NCI-H510A treated with DMSO at 0.1 percent for 48 hours (cell line): ENCODE measurements around the gene DDC.
A peak's percentile ranks its signal among the peaks of the same experiment; 100 is the strongest.
"Not testable (repeated sequence)": the region's sequence is repeated elsewhere in the genome, so short reads cannot be mapped to it uniquely, and the experiment has no call there.

Experiments used
- DNase-seq: peaks from one replicate; lab custom pipeline; 2025; lab: John Stamatoyannopoulos, UW

Gene DDC

DNA sequence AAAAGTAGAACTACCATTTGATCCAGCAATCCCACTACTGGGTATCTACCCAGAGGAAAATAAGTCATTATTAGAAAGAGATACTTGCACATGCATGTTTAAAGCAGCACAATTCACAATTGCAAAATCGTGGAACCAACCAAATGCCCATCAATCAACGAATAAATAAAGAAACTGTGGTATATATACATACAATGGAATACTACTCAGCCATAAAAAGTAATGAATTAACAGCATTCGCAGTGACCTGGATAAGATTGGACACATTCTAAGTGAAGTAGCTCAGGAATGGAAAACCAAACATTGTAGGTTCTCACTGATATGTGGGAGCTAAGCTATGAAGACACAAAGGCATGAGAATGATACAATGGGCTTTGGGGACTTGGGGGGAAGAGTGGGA, 45.9 kb downstream of the DDC start:
- DNase-seq = not testable (repeated sequence)

DNA sequence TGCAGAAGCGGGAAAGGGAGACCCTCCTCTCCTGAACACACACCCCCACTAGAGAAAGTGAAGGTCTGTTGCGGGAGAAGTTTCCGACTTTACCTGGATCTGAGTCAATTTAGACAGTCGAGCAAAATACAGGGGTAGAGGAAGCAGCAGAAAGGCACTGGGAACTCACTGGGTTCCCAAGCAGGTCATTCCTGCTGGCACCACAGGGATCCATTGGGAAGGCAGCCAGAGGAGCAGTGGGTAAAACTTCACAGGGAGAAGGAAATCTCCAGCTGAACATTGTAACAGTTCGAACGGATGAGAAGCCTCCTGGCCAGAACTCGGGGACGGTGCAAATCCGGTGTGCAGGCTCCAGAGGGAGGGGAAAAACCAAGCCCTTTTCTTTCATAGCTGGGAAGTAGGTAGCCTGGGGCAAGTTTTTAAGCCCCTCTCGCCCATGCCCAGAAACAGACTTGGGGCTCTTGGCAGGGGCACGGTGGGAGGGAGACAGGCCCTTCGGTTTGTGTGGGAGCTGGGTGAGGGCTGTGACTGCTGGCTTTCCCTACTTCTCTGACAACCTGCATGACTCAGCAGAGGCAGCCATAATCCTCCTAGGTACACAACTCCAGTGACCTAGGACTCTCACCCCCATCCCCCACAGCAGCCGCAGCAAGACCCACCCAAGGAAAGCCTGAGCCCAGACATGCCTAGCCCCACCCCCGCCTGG, 51.9 kb downstream of the DDC start:
- DNase-seq = no peak

DNA sequence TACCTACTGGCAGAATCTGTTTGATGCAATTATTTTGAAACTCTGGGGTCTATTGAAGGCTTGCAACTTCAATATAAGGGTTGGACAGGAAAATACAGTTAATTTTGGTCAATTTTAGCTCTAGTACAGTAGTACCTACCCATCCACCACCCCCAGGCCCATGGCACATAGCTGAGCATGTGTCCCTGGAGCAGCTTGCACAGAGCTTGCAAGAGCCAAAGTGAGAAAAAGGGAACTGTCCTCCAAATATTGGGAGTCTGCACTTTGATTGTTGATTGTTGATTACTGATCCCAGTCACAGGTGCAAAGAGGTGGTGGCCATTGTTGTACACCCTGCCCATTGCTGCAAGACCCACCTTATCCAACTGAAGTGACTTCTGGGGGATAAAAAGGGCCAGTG, 52.8 kb downstream of the DDC start:
- DNase-seq = no peak

DNA sequence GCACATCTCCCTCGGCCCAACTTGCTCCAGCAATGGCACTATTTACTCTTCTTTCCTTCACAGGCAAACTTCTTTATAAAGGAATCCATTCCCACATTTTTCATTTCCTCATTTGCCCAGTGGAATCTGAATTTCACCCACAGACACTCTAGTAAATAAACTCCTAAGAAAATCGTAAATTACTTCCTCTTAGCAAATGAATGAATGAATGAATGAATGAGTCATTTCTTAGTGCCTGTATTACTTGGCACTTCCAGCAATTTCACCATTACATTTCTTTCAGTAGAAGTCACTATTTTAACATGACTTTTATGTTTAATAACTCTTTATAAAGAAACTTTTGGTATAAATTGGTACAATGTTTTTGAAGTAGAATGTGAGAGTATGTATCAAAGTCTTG, 55.7 kb downstream of the DDC start:
- DNase-seq = no peak

DNA sequence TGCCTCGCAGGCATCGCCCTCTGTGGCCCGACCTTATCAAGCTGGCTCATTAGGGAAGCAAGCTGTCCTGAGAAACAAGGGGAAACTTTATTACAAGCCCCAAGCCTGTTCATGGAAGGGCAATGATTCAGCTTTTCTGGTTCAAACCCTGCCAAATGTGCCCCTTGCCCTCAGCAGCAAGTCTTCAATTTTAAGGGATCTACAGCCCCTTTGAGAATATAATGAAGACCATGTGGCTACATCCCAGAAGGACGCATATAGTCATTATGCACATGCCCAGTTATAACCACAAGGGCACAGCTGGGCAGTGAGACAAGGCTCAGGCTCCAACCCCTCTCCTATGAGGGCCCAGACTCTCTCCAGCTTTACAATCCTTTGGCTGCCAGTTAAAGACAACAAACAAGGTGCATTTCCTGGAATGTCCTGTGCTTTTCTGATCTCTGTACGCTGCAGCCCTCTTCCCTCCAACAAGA, 56.7 kb downstream of the DDC start:
- peak; percentile 42 for DNase-seq

DNA sequence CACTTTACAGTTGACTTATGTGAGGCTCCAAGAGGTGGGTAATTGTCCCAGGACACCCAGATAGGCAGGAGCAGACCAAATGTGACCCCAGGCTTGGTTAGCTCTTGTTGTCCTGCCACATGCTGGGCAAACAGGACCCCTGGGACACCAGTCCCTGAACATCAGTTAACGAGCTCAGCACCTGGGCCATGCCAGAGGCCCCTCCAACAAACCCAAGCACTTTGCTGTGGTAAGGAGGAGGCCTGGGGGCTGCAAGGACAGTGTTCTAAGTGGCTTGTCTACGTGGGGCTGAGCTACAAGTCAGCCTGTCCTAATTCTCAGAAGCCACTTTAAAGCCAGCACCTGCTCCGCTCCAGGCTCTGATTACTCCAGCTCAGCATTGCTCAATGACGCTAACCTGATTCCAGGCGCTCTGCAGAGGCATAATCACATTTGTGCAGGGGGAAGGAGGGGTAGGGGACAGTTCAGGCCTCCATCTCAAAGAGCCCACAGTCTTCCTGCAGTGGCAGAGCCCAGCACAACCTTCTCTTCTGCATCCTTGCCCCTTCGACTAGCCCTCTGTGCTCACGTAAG, 57.2 kb downstream of the DDC start:
- peak; percentile 71 for DNase-seq

DNA sequence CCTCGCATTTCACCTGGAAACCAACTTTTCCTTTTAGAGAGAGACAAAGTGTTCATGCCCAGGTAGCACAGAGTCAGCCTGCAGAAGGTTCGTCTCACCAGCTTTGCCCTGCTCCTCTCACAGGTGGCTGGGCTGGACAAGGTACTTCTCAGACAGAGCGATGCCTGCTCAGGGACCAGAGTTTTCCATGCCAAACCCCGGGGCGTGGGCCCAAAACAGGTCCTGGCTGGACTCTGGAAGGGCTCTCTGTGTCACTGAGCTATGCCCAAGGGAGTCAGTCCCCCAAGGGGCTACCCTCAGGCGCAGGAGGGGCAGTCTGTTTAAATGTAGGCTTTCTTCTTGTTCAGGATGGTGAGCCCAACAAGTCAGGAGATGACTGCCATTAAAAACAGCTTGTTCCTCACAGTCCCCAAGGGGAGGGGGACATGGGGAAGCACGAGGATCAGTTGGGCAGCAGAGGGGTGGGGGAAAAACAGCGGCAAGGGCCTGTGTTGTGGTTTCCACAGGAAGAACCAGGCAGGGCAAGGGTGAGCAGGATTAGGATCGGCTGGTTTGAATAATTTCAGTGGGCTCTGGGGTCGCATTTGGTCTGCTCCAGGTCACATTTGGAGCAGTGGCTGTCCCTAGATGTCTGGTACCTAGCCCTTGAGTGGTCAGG, 59.5 kb downstream of the DDC start:
- no peak for DNase-seq

DNA sequence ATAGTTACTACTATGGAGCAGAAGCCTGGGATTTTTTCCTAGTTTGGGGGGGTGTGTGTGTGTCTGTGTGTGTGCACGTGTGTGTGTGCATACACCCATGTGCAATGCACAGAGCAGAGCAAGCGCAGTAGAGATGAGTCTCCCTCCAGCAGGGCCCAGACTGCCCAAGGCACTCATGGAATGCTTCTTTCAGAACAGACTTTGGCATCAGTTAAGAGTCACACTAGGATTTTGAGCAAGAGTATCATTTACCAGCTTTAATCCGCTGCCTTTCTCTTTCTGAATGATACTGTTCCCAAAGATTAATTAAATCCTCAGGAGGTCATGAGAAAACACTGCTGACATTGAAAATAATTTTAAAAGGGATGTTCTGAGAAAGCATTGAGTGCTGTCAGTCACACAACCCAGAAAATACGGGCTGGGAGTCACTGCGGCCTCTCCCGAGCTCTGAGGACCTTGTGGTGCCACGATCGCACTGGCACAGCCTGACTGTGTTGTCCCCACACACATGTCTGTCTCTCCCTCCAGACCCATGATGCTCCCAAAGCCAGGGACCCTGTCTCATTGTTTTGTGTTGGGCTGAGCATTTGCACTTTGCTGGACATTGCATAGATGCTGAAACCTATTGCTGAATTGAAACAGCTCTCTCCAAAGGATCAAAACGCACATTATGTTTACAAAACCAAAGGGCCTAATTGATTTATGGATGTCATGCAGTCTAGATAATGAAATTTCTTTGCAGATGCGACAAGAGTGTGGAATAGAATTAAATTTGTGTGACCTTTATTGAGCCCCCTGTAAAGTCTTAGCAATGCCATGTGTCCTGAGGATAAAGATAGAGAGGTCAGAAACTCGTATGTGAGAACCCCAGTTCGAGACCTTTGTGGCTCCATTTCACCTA, 60.3 kb downstream of the DDC start:
- no peak for DNase-seq

DNA sequence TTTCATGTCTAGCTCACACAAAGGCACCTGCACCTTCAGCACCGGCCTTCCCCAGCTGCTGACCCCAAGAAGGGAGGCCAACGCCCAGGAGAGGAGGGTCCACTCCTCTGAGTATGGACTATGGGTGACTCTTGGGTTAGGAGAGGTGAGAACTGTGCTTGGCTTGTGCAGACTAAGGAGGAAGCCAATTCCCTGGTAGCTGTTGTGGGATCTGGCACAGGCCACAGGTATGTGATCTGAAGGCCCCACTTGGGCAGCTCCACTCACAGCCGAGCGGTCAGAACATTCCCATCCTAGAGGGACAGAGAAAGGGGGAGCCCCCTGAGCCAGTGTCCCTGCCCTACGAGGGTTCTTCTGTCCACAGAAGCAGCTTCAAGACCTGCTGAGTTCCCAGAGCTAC, 62.3 kb downstream of the DDC start:
- DNase-seq = no peak

DNA sequence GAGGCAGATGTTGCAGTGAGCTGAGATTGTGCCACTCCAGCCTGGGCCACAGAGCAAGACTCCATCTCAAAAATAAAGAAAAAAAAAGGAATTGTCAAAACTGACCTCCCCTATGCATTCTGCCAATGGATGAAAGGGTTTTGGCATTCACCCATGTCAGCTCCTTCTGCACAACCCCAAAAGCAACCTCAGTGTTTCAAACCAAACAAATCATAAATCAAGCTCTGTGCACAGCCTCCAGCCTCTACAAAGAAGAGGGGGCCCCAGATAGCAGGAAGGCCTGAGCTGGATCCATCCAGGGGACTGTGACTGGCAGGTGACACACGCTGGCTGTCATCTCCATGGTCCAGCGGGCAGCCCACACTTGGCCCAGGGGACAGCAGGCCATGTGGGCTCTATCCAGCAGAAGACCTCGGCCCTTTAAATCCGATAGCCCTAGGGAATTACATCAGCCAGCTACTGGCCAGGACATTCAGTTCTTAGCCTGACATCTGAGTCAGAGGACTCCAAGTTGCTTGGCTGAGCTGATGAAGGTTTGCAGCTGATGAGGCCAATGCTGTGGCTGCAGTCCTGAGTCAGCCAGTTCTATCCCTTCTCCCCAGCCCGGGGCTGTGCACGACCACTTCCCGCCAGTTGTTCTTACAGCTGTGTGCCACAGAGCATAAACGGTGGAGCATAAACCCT, 63.1 kb downstream of the DDC start:
- no peak for DNase-seq

DNA sequence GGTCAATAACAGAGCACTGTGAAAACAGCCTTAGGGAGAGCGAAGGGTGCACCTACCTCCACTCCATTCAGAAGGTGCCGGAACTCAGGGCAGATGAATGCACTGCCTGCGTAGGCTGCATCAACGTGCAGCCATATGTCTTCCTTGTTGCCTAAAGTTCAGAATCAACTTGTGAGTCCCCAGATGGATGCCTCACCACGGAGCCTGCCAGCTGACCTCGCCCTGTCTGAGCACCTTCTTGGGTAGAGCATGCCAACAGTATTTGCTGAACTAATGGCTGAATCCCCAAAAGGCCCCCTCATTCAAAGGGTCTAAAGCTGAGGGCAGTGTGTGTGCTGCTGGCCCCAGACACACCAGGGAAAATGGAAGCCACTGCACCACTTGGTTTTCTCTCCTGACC, 66.1 kb downstream of the DDC start:
- DNase-seq = no peak

DNA sequence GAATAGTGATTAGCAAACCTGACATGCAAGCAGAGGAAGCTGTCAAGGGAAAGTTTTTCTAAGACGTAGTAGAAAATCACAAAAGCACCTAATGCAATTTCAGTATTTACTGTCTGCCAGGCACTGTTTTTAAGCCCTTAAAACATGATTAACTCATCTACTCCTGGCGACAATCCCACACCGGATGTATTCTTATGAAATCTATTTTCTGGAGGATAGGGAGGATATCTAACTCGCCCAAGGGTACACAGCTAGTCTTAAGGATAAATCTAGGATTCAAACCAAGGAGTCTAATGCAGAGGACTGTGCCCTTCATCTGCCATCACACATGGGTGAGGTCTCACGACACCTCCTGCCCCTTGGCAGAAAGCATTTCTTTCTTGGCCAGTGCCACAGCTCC, 67.2 kb downstream of the DDC start:
- DNase-seq = no peak

DNA sequence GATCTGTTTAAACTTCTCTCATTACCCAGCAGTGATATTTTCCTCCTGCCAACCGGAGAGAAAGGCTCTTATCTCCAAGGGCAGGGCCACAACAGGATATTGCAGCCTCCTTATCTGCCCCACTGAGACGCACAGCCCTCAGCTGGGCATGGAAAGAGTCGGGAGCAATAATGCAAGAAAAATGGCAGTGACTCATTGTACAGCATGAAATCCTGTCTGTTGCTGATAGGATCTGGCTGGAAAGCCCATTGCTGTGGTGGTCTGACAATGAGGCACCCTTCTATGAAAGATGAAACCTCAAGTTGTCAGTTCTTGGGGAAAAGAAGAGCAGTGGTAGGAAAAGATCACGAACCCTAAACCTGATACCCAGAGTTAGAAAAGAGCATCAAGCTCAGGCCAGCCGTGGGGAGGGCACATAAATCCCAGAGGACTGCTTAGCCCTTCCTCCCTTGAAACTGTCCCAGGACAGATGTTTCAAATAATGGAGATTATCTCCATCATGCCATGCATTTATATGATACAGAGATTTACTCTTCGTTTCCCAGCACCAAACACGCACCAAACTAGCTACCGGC, 68.0 kb downstream of the DDC start:
- DNase-seq = no peak

DNA sequence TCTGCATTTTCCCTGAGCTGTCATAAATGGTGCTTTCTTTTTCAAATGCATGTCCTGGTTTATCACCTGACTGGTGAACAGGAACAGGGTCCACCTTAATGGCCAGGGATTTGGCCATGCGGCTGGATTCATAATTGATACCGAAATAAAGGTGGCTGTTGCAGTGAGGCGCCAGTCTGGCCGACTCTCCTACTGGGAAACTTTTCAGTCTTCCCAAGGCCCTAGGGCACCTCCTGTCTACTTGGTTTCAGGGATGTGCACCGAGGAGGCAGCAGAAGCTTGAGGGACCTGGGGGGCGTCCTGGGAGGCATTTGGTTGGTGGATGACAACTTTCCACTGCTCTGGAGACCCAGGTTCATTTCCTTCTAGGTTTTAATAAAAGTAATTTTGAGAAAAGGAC, 68.6 kb downstream of the DDC start:
- DNase-seq = no peak

DNA sequence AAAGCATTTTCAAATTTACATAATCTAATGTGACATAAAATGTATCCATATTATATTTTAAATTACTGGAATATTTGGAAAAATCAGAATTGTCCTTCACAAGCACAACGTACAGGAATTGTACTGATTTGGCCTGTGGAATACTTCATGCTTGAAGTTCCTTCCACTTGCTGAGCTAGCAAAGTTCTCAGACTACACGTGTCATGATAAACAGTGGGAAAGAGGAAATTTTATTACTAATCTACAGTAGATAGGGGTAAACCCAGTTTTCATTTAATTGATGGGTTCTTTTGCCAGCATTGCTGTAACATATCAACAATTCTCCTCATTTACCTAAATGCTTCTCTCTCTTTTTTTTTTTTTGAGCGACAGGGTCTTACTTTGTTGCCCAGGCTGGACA, 69.5 kb downstream of the DDC start:
- DNase-seq = no peak

DNA sequence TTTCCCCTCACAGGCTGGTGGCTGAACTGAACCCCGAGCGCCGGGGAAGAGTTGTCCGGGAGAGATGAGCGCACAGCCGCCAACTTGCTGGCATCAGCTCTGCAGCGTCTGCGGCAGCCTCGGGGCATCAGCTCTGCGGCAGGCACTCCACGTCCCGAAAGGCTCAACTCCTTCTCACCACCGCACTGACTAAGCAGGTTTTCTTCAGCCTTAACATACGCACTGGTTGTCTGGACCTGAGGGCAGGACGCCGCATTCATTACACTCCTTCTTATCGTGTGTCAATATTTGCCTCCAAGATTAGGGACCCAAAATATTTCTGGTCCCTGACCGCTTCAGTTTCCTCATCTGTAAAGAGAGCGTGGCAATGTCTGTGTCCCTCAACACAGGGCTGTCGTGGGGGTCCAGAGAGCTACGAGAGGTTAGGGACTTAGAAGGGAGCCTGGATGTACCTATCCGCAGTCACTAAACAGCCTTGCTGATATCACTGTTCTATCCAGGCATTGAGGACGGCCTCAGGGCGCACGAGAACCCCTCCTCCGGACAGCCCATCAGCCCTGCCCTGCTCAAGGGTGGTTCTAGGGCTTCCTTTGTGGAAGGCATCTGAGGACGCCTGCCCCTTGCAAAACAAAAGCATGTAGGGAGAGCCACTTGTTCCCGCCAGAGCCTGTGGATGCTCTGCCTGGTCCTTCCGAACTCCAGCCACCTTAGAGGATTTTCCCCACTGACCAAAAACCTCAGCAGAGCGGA, 72.3 kb downstream of the DDC start:
- DNase-seq = no peak

DNA sequence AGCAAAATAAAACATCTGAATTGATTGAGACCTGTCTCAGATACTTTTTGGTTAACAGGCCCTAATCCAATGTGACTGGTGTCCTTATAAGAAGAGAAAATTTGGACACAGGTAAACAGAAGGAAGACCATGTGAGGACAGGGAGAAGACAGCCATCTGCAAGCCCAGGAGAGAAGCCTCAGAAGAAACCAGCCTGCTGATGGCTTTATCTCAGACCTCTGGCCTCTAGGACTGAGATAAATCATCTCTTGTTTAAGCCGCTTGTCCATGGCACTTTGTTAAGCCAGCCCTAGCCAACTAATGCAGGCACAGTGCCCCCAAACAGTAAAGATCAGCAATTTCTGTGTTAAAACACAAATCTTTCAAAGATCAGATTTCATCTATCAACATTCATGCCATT, 73.3 kb downstream of the DDC start:
- DNase-seq = no peak

DNA sequence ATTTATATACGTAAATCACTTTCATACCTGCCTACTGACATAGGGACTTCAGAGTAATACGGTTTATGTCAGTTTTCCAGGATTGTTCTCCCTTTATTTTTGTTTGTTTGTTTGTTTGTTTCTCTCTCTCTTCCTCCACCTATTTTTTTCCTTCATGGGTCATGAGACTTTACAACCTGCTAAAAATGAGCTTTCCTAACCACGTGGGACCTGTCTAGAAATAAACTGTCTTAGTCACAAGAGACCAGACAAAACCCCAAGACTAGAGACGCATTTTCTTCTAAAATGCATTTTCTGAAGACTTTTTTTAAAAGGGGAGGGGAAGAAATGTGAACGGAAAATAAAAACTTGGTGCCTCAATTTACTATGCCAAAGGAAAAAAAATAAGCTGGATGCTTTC, 74.0 kb downstream of the DDC start:
- no peak for DNase-seq

DNA sequence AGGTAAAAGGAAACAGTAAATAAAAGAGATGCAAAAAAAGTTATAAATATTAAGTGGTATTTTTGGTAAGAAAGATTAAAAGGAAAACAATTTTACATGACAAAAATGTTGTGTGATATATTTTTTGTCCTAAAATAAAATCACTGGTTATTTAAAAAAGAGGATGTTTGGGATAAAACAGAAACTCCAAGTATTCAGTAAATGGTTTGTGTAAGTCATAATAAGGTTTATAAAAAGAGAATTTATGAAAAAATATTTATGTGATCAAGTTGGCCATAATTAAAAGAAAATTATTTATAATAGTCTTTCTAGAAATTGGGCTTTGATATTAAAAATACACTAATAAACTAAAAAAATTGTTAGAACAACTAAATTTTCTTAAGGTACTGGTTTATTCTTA, 76.8 kb downstream of the DDC start:
- no peak for DNase-seq

DNA sequence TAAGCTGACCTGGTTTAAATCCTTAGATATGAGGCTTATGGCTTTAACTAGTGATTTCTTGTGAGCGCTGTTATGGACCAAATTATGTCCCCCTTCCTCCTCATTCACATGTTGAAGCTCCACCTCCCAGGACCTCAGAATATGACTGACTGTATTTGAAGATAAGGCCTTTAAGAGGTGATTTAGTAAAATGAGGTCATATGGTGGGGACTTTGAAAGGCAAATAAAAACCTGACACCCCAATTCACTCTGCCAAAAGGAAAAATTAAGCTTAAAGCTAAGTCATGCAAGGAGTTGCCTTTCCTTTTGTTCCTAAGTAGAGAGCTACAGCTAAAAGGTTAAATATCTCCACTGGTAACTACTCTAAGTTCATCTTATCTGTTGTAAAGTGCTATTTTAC, 78.7 kb downstream of the DDC start:
- DNase-seq = no peak

DNA sequence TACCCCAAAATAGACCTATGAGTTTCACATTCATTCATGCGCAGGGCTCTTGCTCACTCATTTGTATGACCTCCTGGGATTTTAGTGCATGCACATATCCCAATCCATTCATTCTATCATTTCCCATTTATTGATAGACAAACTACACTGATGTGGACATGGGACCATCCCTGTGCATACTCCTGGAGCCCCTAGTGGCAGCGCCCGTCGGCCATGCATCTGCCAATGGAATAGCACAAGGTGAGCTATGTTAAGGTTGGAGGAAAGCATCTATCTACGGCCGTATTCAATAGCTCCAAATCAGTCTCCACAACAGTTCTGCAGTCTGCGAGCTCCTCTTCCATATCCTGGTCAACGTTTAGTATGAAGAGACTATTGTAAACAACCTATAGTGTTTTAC, 83.3 kb downstream of the DDC start:
- DNase-seq = no peak
